AG09309 (cell line): ENCODE results near the gene CADPS.
A peak's percentile ranks its signal among the peaks of the same experiment; 100 is the strongest.

Source experiments
- DNase-seq: peaks from one replicate; pipeline ENCODE4 v3.0.0-alpha.2; 2010; ENCODE audit warnings: low read depth
- H3K4me3 ChIP-seq: 2 replicates; pipeline ENCODE4 v1.5.1; 2011; ENCODE audit warnings: mild to moderate bottlenecking, low read depth, low read length, moderate library complexity; ENCODE audit not compliant: control insufficient read depth
- TF ChIP-seq, protein P1 (sequence below): IDR thresholded peaks from 2 replicates; pipeline ENCODE4 v1.5.1; 2011; ENCODE audit warnings: mild to moderate bottlenecking, low read depth, low read length, inconsistent platforms; ENCODE audit not compliant: insufficient read depth, control insufficient read depth; ENCODE audit errors: missing control alignments

The CADPS gene

DNA sequence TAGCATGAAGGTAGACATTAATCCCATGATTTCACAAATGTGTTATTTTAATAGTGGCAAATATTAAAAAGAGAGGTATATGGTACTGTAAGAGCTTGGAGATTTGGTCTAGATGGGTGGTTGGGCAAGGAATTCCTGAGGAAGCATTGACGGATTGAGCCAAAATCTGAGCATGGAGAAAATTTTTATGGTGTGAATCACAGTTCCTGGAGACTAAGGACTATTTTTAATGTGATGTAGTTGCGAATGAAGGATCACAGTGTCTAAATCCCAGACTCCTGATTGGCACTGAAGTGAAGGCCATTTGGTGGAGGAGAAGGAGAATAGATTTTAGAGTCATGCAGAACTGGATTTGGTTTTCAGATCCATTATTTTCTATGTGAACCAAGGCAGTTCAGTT is 313.2 kb downstream of the CADPS start:
- TF ChIP-seq, protein P1, sequence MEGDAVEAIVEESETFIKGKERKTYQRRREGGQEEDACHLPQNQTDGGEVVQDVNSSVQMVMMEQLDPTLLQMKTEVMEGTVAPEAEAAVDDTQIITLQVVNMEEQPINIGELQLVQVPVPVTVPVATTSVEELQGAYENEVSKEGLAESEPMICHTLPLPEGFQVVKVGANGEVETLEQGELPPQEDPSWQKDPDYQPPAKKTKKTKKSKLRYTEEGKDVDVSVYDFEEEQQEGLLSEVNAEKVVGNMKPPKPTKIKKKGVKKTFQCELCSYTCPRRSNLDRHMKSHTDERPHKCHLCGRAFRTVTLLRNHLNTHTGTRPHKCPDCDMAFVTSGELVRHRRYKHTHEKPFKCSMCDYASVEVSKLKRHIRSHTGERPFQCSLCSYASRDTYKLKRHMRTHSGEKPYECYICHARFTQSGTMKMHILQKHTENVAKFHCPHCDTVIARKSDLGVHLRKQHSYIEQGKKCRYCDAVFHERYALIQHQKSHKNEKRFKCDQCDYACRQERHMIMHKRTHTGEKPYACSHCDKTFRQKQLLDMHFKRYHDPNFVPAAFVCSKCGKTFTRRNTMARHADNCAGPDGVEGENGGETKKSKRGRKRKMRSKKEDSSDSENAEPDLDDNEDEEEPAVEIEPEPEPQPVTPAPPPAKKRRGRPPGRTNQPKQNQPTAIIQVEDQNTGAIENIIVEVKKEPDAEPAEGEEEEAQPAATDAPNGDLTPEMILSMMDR: no peak
- peak; percentile 54 for DNase-seq
- H3K4me3 ChIP-seq: no peak overlapping the region

DNA sequence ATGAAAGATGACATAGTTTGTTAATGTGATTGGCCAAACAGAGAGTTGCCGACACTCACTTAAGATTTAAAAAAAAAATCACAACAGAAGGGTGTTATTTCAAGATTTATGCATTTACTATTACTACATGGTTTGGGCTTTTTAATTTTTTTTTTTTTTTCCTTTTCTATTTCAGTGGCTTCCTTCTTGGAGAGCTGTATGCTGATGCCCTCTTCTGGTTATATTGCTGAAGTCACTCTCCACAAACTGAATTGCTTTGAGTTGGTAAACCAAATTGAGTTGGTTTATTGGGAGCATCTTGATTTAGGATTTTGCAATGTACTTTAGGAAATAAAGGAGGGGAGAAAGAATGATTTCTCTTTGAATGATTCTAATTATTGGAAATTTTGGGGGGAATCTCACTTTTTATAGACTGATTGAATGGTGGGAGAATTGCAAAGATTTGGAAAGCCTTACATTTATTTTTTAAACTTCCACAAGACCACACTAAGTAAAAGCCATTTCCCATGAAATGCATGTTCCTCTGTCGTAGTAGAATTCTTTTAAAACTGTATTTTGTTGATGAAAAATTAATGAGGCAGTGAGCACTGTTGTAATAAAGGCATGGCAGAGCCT is 315.3 kb downstream of the CADPS start:
- peak; percentile 14 for DNase-seq
- H3K4me3 ChIP-seq: no peak overlapping the region
- TF ChIP-seq, protein P1: peak; percentile 69

DNA sequence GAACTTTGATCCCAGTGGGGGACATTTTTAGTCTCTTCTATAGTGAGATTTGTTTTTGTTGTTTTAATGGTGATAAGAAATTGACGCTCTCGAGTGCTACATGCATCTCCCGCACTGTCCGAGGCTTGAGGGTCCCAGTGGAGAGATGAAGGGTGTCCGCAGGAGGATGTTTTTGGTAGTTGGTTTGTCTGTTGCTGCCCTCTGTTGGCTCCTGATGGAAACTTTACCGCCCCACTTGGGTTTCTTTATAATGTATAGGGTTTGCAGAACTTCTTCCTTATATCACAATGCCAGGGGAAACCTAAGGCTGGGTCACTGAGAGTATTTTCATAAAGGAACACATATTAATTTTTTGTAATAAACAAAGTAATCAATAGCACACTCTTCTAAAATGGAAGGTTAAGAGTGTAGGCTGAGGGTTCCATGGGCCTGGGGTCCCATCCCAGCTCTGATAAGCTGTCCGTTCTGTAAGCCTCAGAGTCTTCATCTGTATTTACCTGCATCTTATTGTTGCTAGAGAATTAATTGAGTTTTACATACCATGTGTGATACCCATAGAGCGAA is 316.6 kb downstream of the CADPS start:
- TF ChIP-seq, protein P1: peak; percentile 52
- no peak overlapping the region for H3K4me3 ChIP-seq
- DNase-seq: no peak

DNA sequence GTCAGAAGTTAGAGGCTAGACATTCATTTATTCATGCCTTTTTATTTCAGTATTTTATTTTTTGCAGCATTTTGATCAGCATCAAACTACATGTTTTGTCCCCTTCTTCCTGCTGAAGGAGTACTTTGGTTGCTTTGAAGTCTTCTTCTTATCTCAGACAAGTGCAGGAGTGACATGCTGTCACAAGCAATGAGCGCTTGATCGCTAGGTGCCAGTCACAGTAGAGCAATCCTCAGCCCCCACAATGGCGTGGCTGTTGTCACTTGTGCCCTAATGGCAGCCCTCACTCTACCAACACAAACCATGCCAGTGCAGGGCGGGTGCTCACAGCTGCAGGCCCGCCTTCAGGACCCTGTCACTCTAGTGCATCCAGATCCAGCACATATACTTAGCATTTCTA is 317.2 kb downstream of the CADPS start:
- no peak overlapping the region for H3K4me3 ChIP-seq
- TF ChIP-seq, protein P1: no peak
- DNase-seq: no peak

DNA sequence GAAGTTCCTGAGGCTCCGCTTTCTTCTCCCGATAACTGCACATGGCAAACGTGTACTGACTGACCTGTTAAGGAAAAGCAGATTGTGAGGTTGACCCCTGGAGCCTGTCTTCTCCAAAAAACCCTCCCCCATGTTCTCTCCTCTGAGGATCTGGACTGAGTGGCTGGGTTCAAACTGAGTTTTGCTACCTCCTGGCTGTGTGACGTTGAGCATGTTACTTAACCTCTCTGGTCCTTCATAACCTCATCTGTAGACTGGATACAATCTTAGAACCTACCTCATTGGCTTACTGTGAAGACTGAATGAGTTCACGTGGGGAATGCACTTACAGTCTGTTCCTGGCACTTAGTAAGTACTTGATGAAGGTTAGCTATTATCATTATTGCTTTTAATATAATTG is 317.8 kb downstream of the CADPS start:
- no peak overlapping the region for H3K4me3 ChIP-seq
- TF ChIP-seq, protein P1: no peak
- DNase-seq: no peak

DNA sequence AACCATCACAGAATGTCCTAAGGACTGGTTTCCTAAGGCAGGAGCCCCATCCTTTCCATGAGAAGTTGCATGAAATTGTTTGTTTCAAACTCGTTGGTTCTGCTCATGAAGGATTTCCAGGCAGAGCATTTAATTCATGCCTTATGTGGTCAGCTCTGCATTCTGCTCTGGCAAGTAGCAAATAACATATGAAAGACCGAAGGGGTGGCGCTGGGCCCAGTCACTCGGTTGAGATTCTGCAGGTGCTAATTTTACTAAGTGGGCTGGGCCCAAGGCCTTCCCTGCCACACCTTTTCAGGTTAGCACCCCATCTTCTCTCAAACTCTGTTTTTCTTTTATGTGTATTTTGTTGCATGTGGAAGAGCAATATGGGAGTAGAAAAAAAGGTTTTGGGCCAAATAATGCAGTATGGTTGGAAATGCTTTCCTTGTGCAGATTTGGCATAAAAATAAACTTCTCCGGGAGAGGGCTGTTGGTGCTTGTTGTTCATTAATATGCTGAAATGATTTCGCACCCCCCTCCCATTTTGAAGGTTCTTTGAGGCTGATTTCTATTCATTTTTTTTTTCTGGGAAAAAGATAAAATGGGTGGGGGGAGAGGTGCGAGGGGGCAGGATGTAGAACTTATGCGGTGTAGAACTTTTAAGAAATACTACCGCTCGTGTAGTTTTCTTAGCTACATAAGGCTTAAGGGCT is 318.9 kb downstream of the CADPS start:
- TF ChIP-seq, protein P1: no peak
- no peak overlapping the region for H3K4me3 ChIP-seq
- DNase-seq: no peak
